GM21786 (cell line): ENCODE results near the gene VPS25.
A peak's percentile ranks its signal among the peaks of the same experiment; 100 is the strongest.
"Not testable (repeated sequence)": the region's sequence is repeated elsewhere in the genome, so short reads cannot be mapped to it uniquely, and the experiment has no call there.

Experiments
- ATAC-seq: cut with Tn5 transposase; IDR thresholded peaks from one replicate; pipeline ENCODE4 v1.9.1; 2021; ENCODE audit not compliant: unreplicated experiment

The VPS25 gene

DNA sequence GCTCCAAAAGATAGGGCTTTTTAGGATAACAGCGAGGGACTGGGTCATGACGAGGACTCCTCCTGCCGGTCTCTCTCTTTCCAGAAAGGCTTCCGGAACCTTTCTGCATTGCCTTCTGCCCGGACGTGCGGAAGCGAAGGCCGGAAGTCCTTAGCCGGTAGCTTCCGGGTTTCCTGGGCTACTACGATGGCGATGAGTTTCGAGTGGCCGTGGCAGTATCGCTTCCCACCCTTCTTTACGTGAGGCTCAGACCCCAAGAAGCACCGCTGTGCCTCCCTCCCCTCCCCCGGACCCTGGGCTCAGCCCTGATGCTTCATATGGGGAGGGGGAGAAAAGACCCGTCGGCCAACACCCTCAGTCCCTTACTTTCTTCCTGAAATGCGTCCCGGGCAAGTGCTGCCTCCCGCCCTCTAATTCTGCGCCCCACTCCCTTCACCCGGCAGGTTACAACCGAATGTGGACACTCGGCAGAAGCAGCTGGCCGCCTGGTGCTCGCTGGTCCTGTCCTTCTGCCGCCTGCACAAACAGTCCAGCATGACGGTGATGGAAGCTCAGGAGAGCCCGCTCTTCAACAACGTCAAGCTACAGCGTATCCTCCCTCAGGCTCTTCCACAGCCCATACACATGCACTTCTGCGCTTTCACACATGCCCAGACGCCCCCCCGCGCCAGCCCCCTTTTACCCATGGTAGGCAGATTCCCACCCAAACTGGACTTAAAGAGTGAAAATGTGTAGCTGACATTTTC lies at the start of gene VPS25:
TSS of gene VPS25 (plus strand) at position 160 of the 746 bp plus-strand sequence. CDS start at position 187, 27 bp downstream.
- ATAC-seq: no peak

DNA sequence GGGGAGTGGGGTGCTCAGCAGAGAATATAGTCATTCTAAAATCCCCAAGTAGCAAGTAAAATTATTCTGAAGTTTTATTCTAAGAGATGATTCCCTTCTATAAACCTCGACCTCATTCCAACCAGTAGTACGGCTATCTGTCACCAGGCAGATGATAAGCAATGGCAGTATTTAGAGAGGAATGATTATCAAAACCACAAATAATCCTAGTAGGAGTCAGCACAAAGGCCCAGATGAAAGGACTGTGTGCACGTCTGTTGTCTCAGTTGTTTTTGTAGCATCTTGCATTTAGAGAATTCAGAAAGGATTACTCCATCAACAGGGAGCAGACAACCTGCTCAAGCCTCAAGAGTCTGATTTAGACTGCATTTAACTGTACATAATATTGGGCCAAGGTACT lies 49.6 kb upstream of the VPS25 start:
- no peak for ATAC-seq

DNA sequence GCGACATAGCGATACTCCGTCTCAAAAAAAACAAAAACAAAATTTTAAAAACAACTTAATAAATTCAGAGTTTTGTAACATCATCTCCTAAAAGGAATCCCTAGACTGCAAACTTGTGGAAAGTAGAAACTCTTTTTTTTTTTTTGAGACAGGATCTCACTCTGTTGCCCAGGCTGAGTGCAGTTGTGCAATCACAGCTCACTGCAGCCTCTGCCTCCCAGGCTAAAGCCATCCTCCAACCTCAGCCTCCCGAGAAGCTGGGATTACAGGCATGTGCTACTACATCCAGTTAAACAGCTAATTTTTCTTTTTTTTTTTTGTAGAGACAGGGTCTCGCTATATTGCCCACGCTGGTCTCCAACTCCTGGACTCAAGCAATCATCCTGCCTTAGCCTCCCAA lies 48.1 kb upstream of the VPS25 start:
- ATAC-seq: no peak

DNA sequence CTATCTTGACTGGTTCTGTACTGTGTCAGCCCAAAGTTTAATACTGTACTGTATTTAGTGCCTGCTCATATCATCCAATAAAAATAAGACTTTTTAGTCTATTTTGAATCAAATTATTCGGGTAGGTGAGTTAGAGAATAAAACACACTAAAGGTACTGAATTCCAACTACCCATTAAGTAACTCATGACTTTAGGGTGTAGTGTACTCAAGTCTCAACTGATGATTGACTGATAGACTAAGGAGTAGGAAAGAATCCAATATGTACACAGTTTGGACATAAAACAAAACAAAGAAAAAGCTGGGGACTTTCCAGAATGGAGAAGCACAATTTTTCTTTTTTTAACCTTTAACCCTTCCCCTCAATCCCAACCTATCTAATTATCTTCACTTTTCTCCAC lies 32.5 kb upstream of the VPS25 start:
- ATAC-seq: no peak

DNA sequence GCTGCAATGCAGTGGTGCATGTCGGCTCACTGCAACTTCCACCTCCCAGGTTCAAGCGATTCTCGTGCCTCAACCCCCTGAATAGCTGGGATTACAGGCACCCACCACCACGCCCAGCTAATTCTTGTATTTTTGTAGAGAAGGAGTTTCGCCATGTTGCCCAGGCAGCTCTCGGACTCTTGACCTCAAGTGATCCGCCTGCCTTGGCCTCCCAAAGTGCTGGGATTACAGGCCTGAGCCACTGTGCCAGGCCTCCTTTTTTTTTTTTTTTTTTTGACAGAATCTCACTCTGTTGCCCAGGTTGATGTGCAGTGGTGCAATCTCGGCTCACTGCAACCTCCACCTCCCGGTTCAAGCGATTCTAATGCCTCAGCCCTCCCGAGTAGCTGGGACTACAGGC lies 30.3 kb upstream of the VPS25 start:
- ATAC-seq: not testable (repeated sequence)

DNA sequence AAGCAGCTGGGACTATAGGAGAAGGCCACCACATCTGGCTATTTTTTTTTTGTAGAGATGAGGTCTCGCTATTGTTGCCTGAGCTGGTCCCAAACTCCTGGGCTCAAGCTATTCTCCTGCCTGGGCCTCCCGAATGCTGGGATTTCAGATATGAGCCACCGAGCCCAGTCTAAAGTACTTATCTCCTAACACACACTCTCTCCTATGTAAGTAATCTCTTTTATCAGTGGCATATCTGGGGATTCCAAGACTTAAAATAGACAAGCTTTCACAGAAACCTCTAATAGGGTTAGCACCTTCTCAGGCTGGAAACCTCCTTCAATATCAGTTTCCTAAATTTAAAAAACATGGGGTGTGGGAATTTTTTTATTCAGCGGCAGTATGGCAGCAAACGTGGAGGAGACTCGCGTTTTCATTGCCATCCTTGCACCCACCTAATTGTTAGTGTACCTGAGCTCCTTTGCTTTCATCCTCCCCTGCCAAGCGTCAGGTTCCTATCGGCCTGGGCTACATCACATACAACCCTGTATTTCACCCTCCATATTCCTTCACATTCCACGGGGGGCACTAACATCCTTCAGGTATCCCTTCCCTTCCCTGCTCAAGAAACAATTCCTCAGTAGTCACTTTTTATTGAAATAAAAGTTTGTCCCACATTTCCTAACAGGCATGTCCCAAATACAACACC lies 29.5 kb upstream of the VPS25 start:
- no peak for ATAC-seq

DNA sequence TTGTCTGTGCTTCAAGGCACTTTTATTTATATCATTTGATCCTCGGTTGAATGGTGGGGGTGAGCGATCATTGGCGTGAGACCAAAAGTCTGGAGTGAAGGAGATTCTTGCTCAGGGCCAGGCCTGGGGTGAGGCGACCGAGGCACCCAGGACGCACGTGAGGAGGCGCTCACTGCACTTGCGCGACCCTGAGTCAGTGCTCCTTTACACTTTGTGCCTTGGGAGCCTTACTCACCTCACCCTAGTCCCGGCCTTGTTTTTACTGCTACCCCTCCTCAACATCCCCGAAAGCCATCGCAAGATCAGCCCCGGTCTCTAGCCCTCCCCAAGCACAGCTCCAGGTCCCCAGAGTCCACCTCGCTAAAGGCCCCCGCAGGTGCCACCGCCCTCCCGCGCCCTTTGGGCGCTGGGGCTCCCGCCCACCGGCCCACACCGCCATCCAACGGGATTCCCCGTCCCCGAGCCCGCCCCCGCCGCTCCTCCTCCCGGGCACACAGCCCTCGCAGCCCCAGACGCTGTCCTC lies 28.9 kb upstream of the VPS25 start:
- peak; percentile 43 for ATAC-seq

DNA sequence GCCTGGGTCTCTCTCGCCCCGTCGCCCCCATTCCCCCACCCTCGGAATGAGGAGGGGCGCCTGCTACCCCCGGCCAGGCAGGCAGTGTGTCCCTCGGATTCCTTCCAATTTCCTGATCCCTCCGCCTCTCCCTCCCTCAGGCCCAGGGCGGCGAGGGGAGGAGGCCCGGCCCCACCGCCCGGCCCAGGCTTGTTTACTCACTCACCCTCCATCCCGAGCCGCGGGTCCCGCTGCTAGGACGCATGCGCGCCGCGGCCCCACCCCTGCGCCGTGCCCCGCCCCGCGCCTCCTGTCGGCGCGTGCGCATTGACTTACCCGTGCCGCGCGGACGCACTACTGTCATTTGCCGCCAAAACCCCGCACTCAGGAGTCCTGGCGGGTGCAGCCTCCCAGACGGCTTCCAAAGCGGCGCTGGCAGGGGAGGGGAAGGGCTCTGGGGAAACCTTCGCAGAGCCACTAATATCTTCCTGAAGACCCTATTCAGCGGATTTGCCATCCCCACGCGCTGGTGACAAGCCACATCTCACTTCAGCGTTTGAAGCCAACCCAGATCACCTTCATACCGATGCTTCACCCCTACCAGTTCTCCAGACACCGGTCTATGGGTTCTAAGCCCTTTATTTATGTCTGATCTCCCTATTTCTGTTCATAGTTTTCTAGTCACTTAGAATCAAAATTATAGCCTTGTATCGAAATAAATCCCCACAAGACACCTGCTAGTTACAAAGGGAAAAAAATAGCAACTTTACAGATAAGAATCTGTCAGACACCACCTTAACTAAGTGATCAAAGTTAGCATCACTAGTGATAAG lies 28.2 kb upstream of the VPS25 start, which contains the start of gene EZH1:
TSS of gene EZH1 (minus strand) at position 235 of the 812 bp plus-strand sequence. CDS start 16,099 bp downstream, outside the sequence.
- peak; percentile 60 for ATAC-seq

DNA sequence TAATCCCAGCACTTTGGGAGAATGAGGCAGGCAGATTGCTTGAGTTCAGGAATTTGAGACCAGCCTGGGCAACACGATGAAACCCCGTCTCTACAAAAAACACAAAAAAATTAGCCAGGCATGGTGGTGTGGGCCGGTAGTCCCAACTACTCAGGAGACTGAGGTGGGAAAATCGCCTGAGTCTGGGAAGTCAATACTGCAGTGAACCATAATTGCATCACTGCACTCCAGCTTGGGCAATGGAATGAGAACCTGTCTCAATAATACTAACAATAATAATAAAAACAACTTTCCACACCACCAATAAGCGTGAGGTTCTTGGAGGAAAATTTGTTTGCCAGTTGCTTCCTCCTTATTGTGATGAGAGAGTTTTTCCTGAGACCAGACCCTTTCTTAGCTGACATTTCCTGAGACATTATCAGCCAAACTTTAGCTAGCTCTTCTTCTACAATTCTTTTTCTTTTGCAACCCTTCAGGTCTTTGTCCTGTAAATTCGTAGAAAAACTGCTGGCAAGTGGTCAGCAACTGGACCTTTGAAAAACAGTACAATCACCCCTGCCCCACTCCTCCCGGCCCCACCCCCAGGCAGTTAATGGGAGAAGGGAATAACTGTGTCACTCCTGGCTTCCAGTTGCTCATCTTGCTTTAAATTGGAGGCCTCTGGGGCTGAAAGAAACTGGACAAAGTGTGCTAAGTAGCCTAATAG lies 24.9 kb upstream of the VPS25 start:
- ATAC-seq: no peak

DNA sequence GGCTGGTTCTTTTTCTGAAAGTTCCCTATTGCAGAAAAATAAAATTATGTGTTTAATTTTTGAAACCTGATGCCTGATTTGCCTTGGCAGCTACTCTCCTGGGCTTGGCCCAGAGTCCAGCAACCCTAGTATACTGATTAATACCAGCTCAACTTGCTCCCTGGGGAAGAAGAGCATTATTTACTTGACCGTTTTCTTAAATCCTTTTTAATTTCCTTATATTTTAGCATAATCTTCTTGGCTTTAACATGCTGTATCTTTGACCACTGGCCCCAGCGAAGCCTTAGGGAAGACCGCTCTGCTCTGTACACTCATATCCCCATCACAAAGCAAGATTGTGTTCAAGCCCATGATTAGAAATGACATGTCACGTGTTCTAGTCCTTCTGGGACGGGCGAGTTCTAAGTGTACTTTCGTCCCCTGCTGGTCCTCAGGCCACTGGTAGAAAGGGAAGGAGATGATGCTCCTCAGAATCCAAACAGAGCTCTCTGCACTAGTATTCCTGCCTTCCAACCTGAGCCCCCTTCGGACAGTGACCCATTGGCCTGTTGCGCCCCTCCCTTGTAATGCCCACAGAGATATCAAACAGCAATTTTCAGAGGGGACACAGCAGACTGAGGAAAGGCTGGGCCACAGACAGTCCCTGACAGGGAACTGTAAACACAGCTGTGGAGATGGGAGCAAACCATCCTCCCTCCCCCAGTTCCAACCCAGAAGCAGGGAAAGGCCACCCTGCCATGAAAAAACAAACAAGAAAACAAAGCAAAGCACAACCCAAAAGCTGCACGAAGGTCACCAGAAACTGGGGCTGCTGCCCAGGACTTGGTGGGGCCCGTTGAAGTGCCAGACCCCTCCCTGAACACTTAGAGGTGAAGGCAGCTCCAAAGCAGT lies 24.1 kb upstream of the VPS25 start:
- ATAC-seq: no peak

DNA sequence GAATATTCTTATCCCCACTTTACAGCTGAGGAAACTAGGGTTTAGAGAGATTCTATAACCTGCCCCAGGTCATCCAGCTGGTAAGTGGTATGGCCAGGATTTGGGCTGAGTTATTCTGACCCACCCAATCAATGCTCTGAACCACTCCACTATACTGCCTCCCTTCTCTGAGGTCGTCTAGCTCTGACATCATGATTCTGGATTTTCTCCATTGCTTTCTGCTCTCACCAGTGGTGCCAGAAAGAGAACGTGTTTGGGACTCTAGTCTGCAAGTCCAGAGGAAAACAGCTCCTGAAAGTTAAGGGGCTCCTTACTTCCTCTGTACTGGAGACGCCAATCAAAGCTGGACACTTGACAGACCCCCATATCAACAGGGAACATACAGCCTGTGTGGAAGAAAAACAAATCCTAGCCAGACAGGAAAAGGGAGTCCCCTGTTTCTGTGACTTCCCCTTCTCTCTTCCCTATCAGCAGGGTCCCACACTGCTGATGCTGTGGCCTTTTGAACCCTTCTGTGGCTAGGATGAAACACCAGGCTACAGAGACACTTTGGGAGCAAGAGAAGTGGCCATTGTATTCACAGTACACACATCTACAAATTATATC lies 22.4 kb upstream of the VPS25 start:
- ATAC-seq: no peak

DNA sequence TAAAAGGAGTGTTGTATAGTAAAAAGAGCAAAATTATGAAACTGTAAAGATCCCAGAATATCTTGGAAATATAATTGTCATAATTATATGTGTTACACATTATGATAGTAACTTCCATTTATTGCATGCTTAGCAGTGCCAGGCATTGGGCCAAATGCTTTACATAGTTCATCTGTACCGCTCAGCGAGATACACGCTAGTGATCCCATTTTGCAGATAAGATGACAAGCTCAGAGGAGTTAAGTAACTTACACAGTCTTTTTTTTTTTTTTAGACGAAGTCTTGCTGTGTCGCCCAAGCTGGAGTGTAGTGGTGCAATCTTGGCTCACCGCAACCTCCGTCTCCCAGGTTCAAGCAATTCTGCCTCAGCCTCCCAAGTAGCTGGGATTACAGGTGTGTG lies 21.6 kb upstream of the VPS25 start:
- ATAC-seq: no peak

DNA sequence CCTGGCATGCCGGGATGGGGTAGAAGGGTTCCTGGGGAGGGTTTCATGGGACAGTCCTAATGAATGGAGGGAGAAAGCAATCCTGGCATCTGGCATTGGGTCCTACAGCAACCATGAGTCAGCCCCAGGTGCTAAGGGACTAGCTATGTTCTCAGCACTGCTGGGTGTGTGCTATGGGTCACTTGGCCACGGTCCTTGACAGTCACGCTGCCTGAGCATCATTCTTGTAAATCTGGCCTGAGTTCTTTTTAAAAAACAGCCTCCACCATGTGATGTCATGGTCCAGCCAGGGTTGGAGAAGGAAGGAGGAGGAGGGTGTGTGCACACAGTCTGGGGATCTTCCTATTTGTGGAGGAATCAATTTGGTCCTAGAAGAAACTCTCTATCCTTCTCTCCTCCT lies 18.5 kb upstream of the VPS25 start:
- ATAC-seq: no peak

DNA sequence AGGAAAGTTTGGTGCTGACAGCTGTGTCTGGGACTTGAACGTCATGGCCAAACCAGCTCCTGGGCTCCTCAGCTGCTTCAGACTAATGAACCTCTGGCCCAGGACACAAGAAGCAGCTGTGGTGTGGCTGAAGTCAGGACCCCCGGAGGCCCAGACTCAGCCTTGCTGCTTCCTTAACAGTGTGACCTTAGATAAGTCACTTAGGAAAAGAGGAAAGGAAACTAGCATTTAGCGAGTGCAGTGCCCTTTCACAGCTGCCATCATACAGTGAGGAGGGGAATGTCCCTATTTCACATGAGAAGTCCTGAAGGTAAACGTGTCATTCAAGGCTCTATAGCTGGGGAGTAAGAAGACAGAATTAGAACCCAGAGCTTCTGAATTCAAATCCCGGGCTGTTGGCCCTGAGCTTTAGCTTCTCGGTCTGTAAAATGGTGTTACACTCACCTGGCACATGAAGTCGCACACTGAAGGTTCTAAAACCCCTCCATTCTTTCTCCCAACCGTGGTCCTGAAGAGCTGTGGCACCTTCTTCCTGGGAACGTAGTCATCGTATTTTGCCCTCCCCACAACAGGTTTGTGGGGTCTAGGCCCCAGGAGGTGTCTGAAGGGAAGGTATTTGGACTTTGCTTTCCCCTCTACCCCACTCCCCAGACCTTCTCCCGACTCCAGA lies 13.1 kb upstream of the VPS25 start:
- no peak for ATAC-seq

DNA sequence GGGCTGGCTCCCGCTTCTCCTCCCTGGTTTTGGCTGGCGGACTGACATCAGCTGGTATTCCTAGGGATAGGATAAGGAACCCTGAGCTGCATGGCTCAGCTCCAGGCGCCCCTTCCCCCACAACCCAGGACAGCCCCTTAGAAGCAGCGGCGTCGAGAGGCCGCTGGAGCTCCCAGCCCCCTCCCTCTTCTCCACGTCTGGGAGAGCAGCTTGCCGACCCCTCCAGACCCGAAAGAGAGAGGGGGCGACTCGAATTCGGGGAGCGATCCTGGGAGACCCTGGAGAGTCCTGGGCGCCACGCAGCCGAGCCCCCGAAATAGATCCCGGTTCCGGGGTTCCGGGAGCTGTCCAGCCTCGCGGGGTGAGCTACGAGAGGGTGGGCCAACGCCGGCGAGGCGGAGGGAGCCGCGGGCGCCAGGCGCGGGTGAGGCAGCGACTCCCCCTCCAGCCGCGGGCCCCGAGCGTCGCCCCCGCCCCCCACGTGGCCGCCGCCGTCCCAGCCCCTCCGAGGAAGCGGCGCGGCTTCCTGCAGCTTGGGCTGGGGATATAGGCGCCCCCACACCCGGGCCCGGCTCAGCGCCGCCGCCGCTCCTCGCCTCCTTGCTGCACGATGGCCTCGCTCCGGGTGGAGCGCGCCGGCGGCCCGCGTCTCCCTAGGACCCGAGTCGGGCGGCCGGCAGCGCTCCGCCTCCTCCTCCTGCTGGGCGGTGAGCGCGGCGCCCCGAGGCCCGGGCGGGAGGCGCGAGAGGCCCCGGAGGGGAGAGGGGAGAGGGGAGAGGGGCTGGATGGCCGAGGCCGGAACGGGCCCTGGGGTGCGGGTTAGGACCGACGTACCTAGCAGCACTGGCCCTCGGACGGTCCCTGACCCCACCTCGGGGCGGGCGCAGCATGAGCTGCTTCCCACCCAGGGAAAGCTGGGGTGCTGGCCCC lies 12.3 kb upstream of the VPS25 start, which contains the start of gene RAMP2:
TSS of gene RAMP2 (plus strand) at position 576 of the 930 bp plus-strand sequence. CDS start at position 611, 35 bp downstream.
- no peak for ATAC-seq

DNA sequence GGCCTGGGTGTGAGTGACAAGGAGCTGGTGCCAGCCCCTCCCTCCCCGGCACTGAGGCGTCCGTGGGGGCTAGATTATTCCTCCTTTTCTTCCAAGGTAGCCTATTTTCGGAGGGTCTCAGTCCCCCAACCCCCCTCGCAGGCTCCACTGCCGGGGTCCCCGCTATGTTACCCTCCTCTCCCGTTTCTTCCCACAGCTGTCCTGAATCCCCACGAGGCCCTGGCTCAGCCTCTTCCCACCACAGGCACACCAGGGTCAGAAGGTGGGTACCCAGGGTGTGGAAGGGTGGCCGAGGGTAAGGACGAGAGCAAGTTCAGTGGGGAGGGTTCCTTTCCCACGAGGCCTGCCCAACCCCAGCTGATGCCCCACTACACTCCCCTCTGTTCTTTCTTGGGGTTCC lies 11.6 kb upstream of the VPS25 start:
- no peak for ATAC-seq

DNA sequence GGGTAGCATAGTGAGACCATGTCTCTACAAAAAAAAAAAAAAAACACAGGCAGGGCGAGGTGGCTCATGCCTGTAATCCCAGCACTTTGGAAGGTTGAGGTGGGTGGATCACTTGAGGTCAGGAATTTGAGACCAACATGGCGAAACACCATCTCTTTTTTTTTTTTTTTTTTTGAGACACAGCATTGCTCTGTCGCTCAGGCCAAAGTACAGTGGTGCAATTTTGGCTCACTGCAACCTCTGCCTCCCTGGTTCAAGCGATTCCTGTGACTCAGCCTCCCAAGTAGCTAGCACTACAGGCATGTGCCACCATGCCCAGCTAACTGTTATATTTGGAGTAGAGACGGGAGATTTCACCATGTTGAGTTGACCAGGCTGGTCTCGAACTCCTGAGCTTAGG lies 7.1 kb upstream of the VPS25 start:
- ATAC-seq: no peak

DNA sequence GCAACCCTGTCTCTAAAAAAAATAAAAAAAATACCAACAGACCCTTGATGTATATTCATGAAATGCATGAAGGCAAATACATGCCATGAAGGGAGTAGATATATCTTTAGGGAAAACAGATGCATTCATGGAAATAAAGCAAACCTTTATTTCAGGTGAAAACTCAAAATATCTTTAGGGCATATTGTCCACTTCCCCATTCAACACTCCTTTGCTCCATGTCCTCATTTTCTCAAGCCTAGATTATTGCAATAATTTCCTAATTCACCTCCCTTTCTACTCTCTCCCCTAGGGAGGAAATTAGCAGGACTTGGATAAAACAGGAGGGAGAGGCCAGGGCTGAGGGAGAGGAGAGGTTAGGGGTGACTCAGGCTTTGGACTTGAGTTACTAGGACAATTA lies 5.7 kb upstream of the VPS25 start:
- ATAC-seq: no peak
